ENCODE results near the gene CBFA2T3. TPM values are rescaled to one million over a fixed set of nuclear protein-coding genes. Genes with fewer than 3 reads are reported as not detected.

The CBFA2T3 gene
- total RNA-seq, 1 experiment from 2014 or later: 2.9 TPM

- Histone ChIP-seq H2AFZ (ENCODE audit: low read length) (no peak overlapping the region), H3K79me1 (ENCODE audit: insufficient read depth, low read depth, low read length, poor library complexity, severe bottlenecking) (no peaks in the 10 kb centered on the region), H3K23me2 (ENCODE audit: insufficient read length, low read depth, low read length, poor library complexity, severe bottlenecking) (no peaks in the 10 kb centered on the region), H3K27ac (ENCODE audit: insufficient read length, low read depth, low read length) (no peak overlapping the region), H3K4me2 (ENCODE audit: insufficient read depth, insufficient read length, low read length) (no peak overlapping the region), H3K23ac (ENCODE audit: insufficient read length, low read depth, low read length) (no peak overlapping the region), H3K4me1 (ENCODE audit: insufficient read depth, low read length) (no peaks in the 10 kb centered on the region), H4K5ac (ENCODE audit: insufficient read length, low read depth, low read length) (no peak overlapping the region), H3K4ac (ENCODE audit: low read depth, low read length) (no peak overlapping the region), H3K79me2 (ENCODE audit: insufficient read depth, low read length) (no peaks in the 10 kb centered on the region), H4K20me1 (ENCODE audit: control insufficient read depth, insufficient read depth, insufficient read length) (no peaks in the 10 kb centered on the region), H3K14ac (ENCODE audit: insufficient read depth, low read length) (no peak overlapping the region), H4K8ac (replicated peaks; ENCODE audit: insufficient read length, low read depth, low read length) (no peak overlapping the region), H3K9me3 (ENCODE audit: control insufficient read depth, low read depth, low read length) (peaks cover 9% of the 10 kb centered on the region), H3T11ph (ENCODE audit: low read length) (no peak overlapping the region), H2AK5ac (ENCODE audit: insufficient read length, low read length) (no peak overlapping the region), H3K9ac (ENCODE audit: extremely low read depth, insufficient read length, low read length) (no peak overlapping the region), H2BK120ac (ENCODE audit: low read depth, low read length, poor library complexity, severe bottlenecking) (no peak overlapping the region), H3K27me3 (ENCODE audit: insufficient read depth, low read length) (no peaks in the 10 kb centered on the region), H2BK5ac (ENCODE audit: insufficient read length, low read length) (no peak overlapping the region), H4K91ac (ENCODE audit: insufficient read length, low read depth, low read length) (no peak overlapping the region), H2BK20ac (ENCODE audit: low read depth, low read length, poor library complexity, severe bottlenecking) (no peak overlapping the region), H2BK15ac (ENCODE audit: low read depth, low read length) (no peak overlapping the region), H3K56ac (ENCODE audit: insufficient read length, low read depth, low read length) (no peak overlapping the region), H2BK12ac (ENCODE audit: insufficient read length, low read depth, low read length) (no peak overlapping the region), H3K18ac (ENCODE audit: insufficient read length, low read depth, low read length) (no peak overlapping the region)
- Mint-ChIP-seq H3K27me3 (ENCODE audit: low read depth) (peaks cover 6% of the 10 kb centered on the region), H3K36me3 (ENCODE audit: insufficient read depth in 1 of 3, low read depth in 3 of 3) (peaks cover 0 to 14% (median 8%) of the 10 kb centered on the region in 3 experiments), H3K27ac (no peak overlapping the region), H3K4me3 (no peak overlapping the region; a peak in 1 of 5 replicates), H3K4me1 (peaks cover 4 to 16% of the 10 kb centered on the region in 2 experiments; a peak in 3 of 4 replicates), H3K9me3 (peaks cover 22 to 25% of the 10 kb centered on the region in 2 experiments)
- TF ChIP-seq CTCF (conservative IDR thresholded peaks at IDR 0.05): no peak
- DNase-seq: no peak
- no CpG with 5 or more reads among the region's 12 CpGs for WGBS (ENCODE audit: extremely low coverage, insufficient read length, low lambda C conversion rate)
Observed at GRCh38 chr16:88994695-88995094, 17.7 kb upstream of the CBFA2T3 start.

Measured in H9 (cell line).